Spinal cord (tissue), 10 donors: Measurements from ENCODE around the gene TRABD2B. TPM values are rescaled to one million over a fixed set of nuclear protein-coding genes. Genes with fewer than 3 reads are reported as not detected.

Experiments used
- DNase-seq, 6 donors: peaks; one replicate each; pipeline versions ENCODE4 v3.0.0 to v3.0.0-alpha.2; 2013 to 2015; ENCODE audit warnings: low spot score in 6 of 6, low read depth in 4 of 6
- H3K27ac ChIP-seq: one replicate; pipeline ENCODE4 v1.5.1; 2013; ENCODE audit warnings: low read depth, low read length, control low read depth
- H3K27me3 ChIP-seq: one replicate; pipeline ENCODE4 v1.6.1; 2013; ENCODE audit warnings: low read length; ENCODE audit not compliant: control insufficient read depth, insufficient read depth
- H3K36me3 ChIP-seq: one replicate; pipeline ENCODE4 v1.6.1; 2013; ENCODE audit warnings: low read length; ENCODE audit not compliant: control insufficient read depth, insufficient read depth
- H3K4me1 ChIP-seq: one replicate; pipeline ENCODE4 v1.6.1; 2013; ENCODE audit warnings: low read length; ENCODE audit not compliant: control insufficient read depth, insufficient read depth
- H3K4me3 ChIP-seq: one replicate; pipeline ENCODE4 v1.5.1; 2013; ENCODE audit warnings: low read depth, low read length, control low read depth
- H3K9me3 ChIP-seq: one replicate; pipeline ENCODE4 v1.6.1; 2013; ENCODE audit warnings: low read length; ENCODE audit not compliant: control insufficient read depth, insufficient read depth
- WGBS: methylation state at CpG from one replicate; pipeline ENCODE4 v1.1.5; 2013; ENCODE audit warnings: missing lambda C conversion rate; ENCODE audit not compliant: insufficient coverage; 5-methylcytosine and 5-hydroxymethylcytosine counted together
- long read RNA-seq, 4 donors: transcript quantifications; one replicate each; lab custom pipeline, GENCODE V29; 2026
- polyA plus RNA-seq, 2 donors: library from polyadenylated mRNA; unstranded; fragments of 120-200 nt; gene quantifications; one replicate each; pipeline ENCODE4 v1.2.1, GENCODE V29; 2013; ENCODE audit not compliant: insufficient read length in 2 of 2
- total RNA-seq, 2 donors: library from RNA; depleted of rRNA in 1 of 2; stranded (reverse); fragments of 120-200 nt in 1 of 2; fragments of >200 nt in 1 of 2; gene quantifications; one replicate each; pipeline versions ENCODE4 v1.2.3 to v1.2.4, GENCODE V29; 2013 to 2014
- donor health status: healthy.

Gene TRABD2B
- 1 to 10 TPM in 1 of 2 donors, under 1 TPM in 1; 0.89 to 1.9 TPM for total RNA-seq
- 1 to 10 TPM; 1.2 to 3.1 TPM for polyA plus RNA-seq
- long read RNA-seq, donor 1, result 0 reads
- long read RNA-seq, donor 2, result 0 reads
- long read RNA-seq, donor 3, result 0 reads
- long read RNA-seq, donor 4, result 0 reads

DNA sequence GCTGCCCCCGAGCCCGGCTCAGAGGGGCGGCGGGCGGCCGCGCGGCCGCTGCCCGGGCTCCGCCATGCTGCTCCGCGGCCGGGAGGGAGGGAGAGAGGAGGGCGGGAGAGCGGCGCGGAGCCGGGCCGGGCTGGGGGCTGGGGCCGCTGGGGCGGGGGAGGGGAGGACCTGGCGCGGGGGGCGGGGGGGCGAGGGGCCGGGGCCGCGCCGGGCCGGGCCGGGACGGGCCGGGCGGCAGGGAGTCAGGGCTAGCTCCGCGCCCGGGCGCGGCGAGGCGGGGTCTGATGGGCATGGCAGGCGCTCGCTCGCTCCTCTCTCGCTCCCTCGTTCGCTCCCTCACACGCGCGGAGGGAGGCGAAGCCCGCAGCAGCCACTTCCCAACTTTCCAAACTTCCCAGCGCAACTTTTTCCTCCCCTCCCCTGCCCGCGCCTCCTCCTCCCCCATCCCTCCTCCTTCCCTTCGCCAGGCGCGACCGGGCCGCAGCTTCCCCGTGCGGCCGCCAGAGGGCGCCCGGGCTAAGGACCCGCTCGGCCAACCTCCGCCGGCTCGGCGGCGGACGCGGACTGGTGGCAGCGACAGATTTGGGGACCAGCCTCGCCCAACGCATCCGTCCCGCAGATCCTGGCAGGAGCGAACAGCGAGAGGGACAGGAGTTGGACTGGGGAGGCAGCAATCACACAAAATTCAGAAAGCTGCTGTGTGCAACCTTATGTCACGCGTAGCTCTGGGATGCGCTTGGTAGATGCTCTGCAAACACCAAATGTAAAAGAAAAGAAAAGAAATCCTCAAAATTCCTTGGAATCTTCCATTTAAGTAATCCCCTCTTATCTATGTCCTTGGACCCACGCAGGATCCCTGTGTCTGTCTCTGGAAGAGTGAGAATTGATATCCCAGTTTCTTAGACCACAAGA, at the start of gene TRABD2B:
Gene TRABD2B (minus strand): TSS at position 97 of the 912 bp plus-strand sequence.
- Histone ChIP-seq H3K27me3 (peaks cover 73% of the 10 kb centered on the region), H3K4me1 (peaks cover 18% of the 10 kb centered on the region), H3K36me3 (no peaks in the 10 kb centered on the region), H3K27ac (no peak within 1 kb of the TSS), H3K9me3 (no peaks in the 10 kb centered on the region), H3K4me3 (peak within 1 kb of the TSS; percentile 42)
- whole genome bisulfite sequencing, result under 1% methylated on average over 66 of the region's 86 CpGs
- DNase-seq, result peak; percentile 59 to 92 (median 69)

DNA sequence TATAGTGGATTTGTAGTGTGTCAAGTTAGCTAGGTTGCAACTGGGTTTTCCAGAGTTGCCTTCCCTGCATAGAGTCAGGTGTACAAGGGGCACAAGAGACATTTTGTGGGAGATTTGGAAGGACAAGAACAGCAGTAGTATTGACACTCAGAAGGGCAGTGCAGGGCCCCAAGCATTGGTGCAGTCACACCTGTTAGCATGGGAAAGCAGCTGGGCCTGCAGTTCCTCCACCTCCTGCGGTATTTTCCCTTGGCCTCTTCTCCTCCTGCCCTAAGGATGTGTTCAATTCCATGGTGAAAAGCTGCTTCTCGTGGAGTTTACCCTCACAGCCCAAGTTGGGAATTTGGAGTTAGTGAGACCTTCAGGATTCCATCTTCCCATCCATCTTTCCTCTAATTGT, 47.1 kb upstream of the TRABD2B start:
- peaks cover 25% of the 10 kb centered on the region for H3K4me1 ChIP-seq
- no peaks in the 10 kb centered on the region for H3K9me3 ChIP-seq
- WGBS, result no CpG with 5 or more reads among the region's 2 CpGs
- peaks cover 12% of the 10 kb centered on the region for H3K27me3 ChIP-seq
- no peak overlapping the region for H3K27ac ChIP-seq
- H3K36me3 ChIP-seq, result no peaks in the 10 kb centered on the region
- DNase-seq, result no peak
- H3K4me3 ChIP-seq, result no peak overlapping the region

DNA sequence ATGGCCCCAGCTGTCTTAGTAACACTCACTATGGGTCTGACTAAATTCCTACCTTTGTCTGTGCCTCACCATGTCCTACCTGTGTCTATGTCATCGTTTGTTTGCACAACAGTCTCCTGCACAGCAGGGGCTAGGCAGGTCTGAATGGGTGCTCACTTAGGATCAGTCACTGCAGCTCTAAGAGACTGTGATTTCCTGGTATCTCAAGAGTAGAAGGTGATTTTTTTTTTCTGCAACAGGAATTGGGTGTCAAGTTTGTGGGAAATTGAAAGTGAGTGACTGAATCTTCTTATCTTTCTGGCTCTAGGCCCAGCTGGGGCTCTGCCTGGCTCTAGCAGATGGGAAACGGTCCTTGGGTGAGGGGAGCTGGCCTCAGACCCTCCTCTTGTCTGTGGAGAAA, 46.4 kb upstream of the TRABD2B start:
- peaks cover 24% of the 10 kb centered on the region for H3K4me1 ChIP-seq
- no peak overlapping the region for H3K27ac ChIP-seq
- H3K36me3 ChIP-seq, result no peaks in the 10 kb centered on the region
- 56% methylated on average over 2 of the region's 2 CpGs for WGBS
- peaks cover 8% of the 10 kb centered on the region for H3K27me3 ChIP-seq
- no peak overlapping the region for H3K4me3 ChIP-seq
- DNase-seq, result peak in 1 of 6 donors; percentile 48
- H3K9me3 ChIP-seq, result no peaks in the 10 kb centered on the region

DNA sequence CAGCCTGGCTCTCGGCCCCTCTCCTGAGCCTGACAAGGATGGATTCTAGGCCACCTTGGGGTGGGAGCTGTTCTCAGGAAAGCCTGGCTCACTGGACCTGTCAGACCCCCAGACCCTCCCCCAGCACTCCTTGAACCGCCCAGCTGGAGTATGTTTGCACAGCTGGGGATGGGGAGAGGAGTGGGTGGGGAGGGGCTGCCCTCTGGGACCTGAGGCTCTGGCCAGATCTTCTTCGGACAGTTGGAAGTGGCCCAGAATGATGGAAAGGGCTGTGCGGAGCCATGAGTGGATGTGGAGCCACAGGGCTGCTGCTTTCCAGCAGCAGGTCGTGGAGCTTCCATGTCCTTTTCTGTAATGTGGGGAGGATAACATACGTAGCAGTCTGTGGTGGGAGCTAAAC, 43.0 kb upstream of the TRABD2B start:
- peaks cover 6% of the 10 kb centered on the region for H3K27me3 ChIP-seq
- 59% methylated on average over 3 of the region's 6 CpGs for WGBS
- H3K27ac ChIP-seq, result no peak overlapping the region
- no peak overlapping the region for H3K4me3 ChIP-seq
- peaks cover 32% of the 10 kb centered on the region for H3K4me1 ChIP-seq
- peak in 1 of 6 donors; percentile 37 for DNase-seq
- no peaks in the 10 kb centered on the region for H3K9me3 ChIP-seq
- H3K36me3 ChIP-seq, result no peaks in the 10 kb centered on the region

DNA sequence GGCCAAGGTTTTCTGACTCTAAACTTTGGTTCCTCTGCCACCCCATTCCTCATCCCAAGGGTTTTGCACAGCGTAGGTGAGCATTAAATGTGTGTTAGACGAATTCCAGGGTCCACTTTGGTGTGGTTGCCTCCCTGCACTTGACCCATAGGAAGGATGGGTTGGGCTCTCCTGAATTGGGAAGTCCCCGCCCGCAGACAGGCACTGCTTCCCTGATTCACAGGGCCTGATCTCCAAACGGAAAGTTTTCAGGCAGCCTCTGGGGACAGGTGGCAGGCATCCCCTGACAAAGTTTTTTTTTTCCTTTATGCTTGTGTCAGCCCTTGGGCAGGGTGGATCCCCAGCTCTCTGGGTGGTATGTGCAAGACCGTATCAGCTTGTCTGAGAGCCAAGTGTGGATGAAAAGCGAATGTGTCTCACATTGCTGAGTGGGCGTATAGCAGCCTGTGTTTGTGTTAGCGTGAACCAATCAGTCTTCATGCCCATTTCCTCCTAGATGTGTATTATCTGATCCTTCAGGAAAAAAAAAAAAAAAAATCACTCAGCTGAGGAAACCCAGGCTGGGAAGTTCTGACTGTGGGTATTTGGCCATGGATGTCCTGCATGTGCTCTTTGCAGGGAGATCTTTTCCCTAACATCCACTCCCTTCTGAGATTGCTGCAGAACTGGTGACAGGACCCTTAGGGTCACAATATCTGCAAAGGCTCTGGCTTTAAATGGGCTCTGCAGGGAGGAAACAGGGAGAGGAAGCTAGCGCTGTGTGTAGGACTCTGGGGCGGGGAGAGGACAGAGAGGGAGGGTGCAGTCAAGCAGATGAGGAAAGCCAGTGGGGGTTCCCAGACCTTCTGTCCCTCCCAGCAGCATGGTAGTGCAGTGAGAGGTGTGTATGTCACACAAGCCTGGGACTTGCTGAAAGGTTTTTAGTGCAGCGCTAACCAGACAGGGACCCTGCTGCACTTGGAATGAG, 42.2 kb upstream of the TRABD2B start:
- 67% methylated on average over 8 of the region's 12 CpGs for WGBS
- peak overlapping the region; percentile 19 for H3K27ac ChIP-seq
- H3K9me3 ChIP-seq, result no peaks in the 10 kb centered on the region
- DNase-seq, result peak in 2 of 6 donors; percentile 51
- H3K36me3 ChIP-seq, result no peaks in the 10 kb centered on the region
- peaks cover 6% of the 10 kb centered on the region for H3K27me3 ChIP-seq
- peaks cover 32% of the 10 kb centered on the region for H3K4me1 ChIP-seq
- no peak overlapping the region for H3K4me3 ChIP-seq

DNA sequence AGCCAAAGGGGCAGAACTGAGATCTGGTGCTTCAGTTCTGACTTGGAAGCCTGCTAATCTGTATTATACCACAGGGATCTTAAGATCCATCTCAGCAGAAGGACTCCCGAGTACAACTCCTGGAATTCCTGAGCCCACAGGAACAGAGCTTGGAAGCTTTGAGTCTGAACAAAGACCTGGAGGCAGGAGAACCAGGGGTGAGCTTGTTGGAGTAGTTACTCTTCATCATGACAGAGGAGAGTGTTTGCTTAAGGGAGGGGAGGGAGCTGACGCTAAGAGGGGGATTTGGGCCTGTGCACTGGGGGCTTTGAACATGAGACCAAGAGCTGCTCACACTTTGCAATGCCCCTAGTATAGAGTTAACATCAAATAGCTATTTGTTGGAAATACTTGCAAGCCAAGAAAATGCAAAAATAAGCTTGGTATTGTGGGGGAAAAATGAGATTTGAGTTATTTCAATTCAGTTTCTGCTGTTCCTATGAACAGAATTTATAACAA, 41.1 kb upstream of the TRABD2B start:
- Histone ChIP-seq H3K27ac (no peak overlapping the region), H3K4me1 (peaks cover 32% of the 10 kb centered on the region), H3K9me3 (no peaks in the 10 kb centered on the region), H3K36me3 (no peaks in the 10 kb centered on the region), H3K27me3 (peaks cover 6% of the 10 kb centered on the region), H3K4me3 (no peak overlapping the region)
- no peak for DNase-seq
- 83% methylated on average over 1 of the region's 2 CpGs for WGBS

DNA sequence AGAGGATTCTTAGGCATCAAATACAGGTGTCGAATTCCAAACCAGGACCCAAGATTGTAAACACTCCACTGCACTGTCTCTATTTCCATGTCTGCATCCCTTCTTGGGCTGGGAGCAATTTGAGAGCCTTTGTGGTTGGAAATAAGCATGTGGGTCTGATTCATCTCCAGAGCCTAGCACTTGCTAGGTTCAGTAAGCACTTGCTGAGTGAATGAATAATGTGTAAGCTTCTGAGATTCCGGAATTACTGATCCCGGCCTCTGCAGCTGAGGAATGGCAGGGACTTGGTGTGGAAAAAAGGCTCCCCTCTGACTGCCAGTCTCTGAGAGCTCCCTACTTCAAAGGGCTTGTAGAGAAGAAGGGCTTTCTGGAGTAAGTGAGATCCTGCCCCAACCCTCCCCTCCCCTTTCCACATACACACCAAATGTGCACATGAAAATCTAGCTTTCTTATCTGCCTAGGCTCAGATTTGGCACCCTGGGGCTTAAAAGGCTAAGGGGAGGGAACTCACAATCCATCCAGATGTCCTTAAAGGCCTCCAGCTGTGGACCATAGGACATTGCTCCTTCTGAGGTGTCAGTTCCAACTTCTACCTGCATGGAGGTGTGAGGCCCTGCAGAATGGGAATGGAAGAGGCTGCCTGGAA, 39.6 kb upstream of the TRABD2B start:
- peaks cover 30% of the 10 kb centered on the region for H3K4me1 ChIP-seq
- H3K4me3 ChIP-seq, result no peak overlapping the region
- WGBS, result no CpG with 5 or more reads among the region's 3 CpGs
- no peak for DNase-seq
- H3K27ac ChIP-seq, result no peak overlapping the region
- peaks cover 3% of the 10 kb centered on the region for H3K27me3 ChIP-seq
- no peaks in the 10 kb centered on the region for H3K36me3 ChIP-seq
- H3K9me3 ChIP-seq, result no peaks in the 10 kb centered on the region

DNA sequence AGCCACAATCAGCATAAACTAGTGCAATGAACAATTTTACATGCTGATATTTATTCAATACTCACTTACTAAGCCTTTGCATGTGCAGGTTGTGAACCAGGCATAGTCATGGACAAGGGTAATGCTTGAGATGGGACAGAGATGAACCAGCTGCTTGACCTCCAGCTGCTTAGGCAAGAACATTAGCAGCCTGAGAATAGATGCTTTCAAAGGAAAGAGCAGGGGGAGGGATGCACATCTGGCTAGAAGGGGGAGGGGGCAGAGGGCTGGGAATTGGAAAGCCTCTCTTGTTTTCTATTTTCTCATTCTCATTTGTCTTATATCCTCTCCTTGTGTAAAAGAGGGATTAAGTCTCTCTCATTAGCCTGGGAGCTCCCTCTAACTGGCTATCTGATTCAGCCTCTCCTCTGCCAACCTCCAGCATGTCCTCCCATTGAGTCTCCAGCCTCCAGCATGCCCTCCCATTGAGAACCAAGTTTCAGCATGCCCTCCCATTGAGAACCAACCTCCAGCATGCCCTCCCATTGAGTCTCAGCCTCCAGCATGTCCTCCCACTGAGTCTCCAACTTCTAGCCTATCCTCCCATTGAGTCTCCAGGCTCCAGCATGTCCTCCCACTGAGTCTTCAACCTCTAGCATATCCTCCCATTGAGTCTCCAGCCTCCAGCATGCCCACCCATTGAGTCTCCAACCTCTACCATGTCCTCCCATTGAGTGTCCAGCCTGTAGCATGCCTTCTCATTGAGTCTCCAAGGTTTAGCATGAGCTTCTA, 38.4 kb upstream of the TRABD2B start:
- peaks cover 22% of the 10 kb centered on the region for H3K4me1 ChIP-seq
- DNase-seq, result peak in 1 of 6 donors; percentile 35
- H3K36me3 ChIP-seq, result no peaks in the 10 kb centered on the region
- H3K9me3 ChIP-seq, result no peaks in the 10 kb centered on the region
- H3K4me3 ChIP-seq, result no peak overlapping the region
- no peak overlapping the region for H3K27ac ChIP-seq
- H3K27me3 ChIP-seq, result no peaks in the 10 kb centered on the region
